Measurements from ENCODE around the gene PPP1R11. TPM values are rescaled to one million over a fixed set of nuclear protein-coding genes. Genes with fewer than 3 reads are reported as not detected.

Gene PPP1R11
- total RNA-seq, 4 donors from 2014 or later = 27.1 to 45.5 (median 33.0) TPM

DNA sequence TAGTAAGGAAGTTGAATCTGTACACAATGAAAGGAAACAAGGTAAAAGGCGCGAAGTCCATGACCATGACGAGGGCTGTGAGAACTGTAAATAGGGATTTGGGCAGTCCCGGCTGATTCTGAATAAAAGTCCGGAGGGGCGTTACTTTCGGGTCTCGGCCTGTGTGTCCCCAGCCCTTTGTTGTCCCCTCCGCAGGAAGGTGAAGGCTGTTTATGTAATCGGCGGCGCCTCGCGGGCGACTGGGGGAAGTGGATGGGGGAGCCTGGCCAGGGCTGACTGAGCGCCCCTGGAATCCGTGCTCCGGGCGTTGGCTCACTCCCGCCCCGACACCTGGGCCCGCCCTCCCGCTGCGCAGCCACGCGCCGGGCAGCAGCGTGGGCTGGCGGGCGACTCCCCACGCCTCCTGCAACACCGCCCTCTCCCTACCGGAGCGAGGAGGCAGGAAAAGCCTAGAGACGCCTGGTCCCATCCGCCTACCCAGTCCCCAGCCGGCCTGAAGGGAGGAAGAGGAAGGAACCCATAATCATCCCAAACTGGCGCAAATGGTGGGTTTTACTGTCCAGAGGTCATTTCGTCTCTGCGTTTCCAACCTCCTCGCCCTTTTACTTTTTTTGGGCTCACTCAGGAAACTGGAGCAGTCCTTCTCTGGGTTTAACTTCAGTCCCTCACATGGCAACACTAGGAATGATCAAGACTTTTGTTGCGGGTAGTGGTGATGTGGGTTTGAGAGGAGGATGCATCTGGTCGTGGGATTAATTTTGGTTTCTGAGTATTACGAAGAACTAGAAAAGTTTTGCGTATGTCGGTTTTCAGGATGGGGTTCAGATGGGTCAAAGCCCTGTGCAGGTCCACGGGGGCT, 33.8 kb downstream of the PPP1R11 start:
- no peak for TF ChIP-seq CTCF (IDR thresholded peaks at IDR 0.05; ENCODE audit: low read depth)

DNA sequence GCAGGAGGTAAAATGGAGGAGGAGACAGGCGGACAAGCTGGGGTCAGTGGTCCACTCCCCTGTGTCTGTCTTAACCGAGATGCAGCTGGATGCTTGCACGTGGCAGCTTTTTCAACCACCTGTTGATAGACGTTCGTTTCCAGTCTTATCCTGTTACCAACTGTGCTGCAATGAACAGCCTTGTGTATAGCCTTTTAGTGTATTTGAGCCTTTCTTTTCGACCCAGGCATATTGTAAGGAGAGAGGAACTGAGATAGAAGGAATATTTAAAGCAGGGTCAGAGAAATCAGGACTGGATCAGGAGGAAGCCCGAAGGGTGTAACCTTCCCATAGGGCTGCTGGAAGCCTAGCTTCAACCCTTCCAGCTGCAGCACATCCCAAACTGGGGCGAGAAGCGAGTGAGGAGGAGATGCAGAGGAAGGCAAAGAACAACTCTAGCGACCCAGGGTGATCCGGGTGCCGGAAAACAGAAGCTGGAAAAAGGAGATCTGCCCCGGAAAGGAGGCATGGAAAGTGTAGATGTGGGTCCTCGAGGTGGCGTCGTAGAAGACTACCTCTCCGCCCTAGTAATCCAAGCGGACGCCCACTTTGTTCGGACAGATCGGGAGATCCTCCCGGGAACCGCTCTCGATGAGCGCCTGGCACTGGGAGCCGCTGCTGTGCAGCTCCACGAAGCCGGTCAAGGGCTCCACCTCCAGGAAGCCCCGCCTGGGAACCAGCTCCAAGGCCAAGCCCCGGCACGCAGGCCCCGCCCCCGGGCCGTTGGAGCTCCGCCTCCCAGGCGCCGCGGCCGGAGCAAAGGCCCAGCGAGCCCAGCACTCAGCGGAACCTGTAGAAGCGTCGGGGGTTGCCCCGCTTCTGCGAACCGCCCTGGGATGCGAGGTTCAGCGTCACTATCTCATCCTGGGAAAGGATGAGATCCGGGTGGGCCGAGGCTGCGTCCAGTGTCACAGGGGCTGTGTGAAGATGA, 34.7 kb downstream of the PPP1R11 start:
- no peak for TF ChIP-seq CTCF (IDR thresholded peaks at IDR 0.05; ENCODE audit: low read depth)

GRCh38 chr6:30102414-30102969, 35.5 kb downstream of the PPP1R11 start:
- no peak for TF ChIP-seq CTCF (IDR thresholded peaks at IDR 0.05; ENCODE audit: low read depth)

DNA sequence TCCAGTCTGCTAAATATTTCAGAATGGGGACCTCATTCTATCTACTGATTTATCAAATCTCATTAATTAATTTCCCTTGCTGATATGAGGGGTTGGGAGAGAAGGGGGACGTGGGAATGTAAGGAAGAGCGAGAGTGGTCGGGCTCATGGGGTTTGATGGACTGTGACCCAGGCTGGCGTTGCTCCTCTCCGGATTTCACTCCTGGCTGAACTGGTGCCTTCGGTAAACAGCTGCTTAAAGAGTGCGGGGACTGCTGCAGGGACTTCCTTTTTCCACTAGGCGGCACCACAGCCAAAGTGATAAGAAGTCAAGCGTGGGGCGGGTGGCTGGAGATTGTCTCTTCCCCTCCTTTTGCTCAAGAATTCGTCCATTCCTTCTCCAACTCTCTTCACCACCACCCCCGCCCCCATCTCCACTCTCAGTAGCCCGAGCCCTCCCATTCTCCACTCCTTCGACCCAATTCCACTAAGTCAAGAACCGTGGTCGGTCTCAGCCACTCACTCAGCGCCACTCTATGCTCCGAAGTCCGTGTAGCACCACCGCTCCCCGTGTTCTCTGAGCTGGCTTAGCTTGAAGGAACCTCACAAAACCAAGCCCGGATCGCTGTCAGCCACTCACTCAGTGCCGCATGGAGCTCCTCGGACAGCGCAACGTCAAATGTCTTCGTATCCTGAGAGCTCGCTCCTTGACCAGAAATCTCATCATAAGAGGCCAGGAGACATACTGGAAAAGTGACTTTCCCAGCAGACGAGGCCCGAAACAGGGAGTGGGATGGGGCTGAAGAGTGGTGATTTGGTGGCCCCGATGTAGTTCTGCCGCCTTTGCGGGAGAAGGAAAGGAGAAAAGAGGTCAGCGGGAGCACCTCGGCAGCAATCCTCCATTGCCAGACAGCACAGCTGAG, 36.2 kb downstream of the PPP1R11 start:
- TF ChIP-seq CTCF (IDR thresholded peaks at IDR 0.05; ENCODE audit: low read depth) = no peak

DNA sequence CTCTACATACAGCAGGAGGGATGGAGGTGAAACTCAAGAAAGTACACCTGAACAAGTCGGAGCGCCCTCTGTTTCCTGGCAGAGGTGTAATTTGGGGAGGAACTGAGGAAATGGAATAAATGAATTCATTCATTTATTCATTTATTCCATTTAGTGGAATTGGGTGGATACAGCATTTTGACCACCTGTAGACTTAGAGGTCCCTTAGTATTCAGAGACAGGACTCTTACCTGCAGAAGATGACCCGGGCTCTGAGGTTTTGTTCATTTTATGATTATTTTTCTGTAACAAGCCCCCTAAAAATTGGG, 36.8 kb downstream of the PPP1R11 start:
- no peak for TF ChIP-seq CTCF (IDR thresholded peaks at IDR 0.05; ENCODE audit: low read depth)

GRCh38 chr6:30104661-30105060, 37.7 kb downstream of the PPP1R11 start:
- TF ChIP-seq CTCF (IDR thresholded peaks at IDR 0.05; ENCODE audit: low read depth) = no peak
